Stimulated activated CD4-positive, alpha-beta T cell treated with anti-CD3 and anti-CD28 coated beads, Interleukin-4, amount 100 ng/mL, for 4 hours (primary cell): ENCODE data around the gene FRMPD1.

ENCODE experiments used
- DNase-seq, 2 experiments: peaks; one replicate each; pipeline ENCODE4 v3.0.0-alpha.2; 2020

Gene FRMPD1

DNA sequence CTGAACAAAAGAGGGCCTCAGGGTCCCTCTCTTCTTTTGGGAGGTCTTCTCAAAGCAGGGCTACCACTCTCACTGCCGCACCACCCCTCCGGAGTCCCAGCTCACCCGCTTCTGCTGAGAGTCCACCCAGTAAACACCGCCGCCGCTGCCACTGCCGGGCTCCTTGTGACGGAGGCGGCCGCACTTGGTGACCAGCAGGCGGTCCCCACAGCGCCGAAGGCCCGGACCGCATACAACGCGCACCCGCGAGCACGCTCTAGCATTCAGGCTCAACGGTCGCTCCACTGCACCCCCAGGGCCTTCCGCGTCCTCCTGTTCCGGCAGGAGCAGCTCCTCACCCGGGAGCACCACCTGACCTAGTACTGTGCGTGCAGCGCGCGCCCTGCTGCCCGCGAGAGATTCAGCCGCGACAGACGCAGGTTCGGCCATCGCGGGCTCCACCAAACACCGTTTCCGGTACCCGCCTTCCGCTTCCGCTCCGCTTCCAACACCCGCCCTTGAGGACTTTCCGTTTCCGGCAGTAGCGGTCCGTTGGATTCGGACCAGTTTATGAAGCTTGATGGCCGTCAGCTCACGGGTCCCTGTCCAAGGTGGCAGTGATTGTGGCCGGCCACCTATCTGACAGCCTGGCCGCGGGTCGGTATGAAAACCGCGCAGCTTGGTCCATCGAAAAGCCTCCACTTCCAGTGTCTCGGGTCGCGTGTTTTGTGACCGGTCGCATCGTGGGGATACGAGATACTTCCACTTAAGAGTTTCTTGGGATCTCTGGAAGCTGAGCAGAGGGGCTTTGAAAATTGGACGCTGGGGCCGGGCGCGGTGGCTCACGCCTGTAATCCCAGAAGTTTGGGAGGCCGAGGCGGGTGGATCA lies 134.1 kb downstream of the FRMPD1 start, which contains the start of gene EXOSC3:
TSS of gene EXOSC3 (minus strand) at position 449 of the 868 bp plus-strand sequence. CDS start at position 429, 20 bp downstream.
- DNase-seq, result peak; percentile 77 to 80

DNA sequence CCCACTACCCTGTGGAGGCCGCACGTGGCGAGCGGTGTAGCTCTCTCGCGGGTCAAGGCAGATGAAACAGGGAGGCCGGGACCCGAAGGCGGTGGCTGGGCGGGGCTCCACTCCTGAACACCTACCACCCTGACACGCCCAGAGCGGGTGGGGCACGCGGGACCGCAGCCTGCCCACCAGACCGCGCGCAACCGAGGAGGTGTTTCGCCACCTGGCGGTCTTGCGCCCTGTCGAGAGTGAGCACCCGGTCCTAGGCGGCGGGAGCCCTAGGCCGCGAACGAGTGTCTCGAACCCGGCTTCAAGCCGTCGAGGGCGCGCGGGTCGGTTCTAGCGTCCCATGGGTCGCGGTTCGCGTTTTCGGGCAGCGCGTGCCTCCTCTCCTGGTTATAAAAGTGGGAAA lies 136.3 kb downstream of the FRMPD1 start:
- no peak for DNase-seq

DNA sequence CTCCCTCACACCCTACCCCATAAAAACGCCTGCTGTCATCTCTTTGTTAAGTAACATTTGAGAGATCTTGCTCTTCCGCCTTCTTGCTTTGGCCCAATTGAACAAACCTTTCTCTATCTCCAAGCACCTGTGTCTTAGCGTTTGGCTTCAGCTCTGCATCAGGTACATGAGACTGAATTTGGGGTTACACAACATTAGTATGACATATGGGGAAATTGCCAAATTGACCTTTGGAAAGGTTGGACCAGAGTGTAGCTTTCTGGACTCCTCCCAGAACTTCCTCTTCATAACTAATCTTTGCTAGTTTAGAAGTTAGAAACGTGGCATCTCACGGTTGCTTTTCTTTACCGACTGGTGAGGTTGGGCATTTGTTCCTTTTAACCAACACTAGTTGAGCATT lies 137.6 kb downstream of the FRMPD1 start:
- DNase-seq, result no peak

DNA sequence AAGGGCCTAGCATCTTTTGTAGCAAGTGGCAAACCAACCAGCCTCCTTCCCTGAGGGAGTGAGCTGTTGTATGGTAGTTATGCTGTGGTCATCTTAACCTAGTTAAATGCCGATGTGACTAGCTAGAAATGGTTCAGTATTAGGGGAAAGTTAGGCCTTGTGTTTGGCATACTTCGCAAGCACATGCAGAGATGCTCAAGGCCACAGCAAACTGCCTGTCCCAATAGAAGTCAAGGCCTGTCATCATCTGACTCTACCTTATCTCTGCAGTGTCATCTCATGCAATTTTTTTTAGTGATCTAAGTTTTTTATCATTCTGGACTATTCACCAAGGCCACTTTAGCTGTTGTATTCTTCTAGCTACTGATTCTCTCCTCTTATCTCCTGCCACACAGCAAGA lies 139.3 kb downstream of the FRMPD1 start:
- no peak for DNase-seq

DNA sequence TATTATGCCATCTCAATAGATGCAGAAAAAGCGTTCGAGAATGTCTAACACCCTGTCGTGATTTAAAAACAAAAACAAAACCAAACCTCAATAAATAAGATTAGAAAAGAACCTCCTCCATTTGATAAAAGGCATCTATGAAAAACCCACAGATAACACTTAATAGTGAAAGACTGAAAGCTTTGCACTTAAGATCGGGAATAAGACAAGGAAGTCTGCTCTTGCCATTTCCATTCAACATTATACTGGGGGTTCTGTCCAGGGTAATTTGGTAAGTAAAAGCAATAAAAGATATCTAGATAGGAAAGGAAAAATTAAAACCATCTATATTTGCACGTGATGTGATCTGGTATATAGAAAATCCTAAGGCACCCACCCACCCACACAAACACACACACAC lies 141.4 kb downstream of the FRMPD1 start:
- no peak for DNase-seq

DNA sequence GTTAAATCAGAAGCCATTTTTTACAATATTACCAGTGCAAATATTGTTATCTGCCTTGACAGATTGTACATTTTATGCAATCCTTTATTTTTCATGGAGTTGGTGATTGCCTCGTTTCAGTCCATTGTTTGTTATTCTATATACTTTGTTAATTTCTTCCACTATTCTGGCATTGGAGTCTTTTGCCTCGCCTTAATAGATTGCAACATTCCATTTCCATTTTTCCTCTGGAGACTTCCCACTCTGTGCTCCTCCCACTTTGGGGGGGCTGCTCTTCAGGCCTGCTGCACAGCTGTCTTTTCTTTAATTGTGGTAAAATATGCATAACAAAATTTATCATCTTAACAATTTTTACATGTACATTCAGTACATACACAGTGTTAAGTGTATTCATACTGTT lies 145.5 kb downstream of the FRMPD1 start:
- DNase-seq, result no peak
